PC-9 (cell line): ENCODE data around the gene R3HDM1. TPM values are rescaled to one million over a fixed set of nuclear protein-coding genes. Genes with fewer than 3 reads are reported as not detected.

Experiments
- BruUV-seq: library from RNA; stranded (reverse); fragments of 400-500 nt; replicated peaks from 2 replicates; lab custom pipeline; 2021; lab: Mats Ljungman, UMichigan
- CTCF ChIA-PET: fragments of 300-600 bp; sonication (Branson Sonifier 250); formaldehyde crosslinking; loops from one replicate; lab custom pipeline; 2022; ENCODE audit warnings: antibody characterized with exemption; lab: Charles Lee
- POLR2A ChIA-PET: fragments of 300-600 bp; sonication (Branson Sonifier 250); formaldehyde crosslinking; loops from one replicate; lab custom pipeline; 2022; ENCODE audit warnings: antibody characterized with exemption; ENCODE audit not compliant: unreplicated experiment; lab: Charles Lee
- DNase-seq, 2 experiments: peaks; one replicate each; pipeline versions ENCODE4 v3.0.0 to v3.0.0-alpha.2; 2015 to 2022; ENCODE audit warnings: mixed read lengths in 1 of 2
- H2AFZ ChIP-seq: fragments of 200-600 bp; sonication (generic); 2 replicates; pipeline ENCODE4 v1.8.1; 2017; ENCODE audit warnings: antibody characterized with exemption
- H3F3A ChIP-seq: fragments of 200-600 bp; sonication (generic); 2 replicates; pipeline ENCODE4 v1.8.1; 2017; ENCODE audit warnings: antibody characterized with exemption, mild to moderate bottlenecking, low read depth; ENCODE audit not compliant: insufficient read depth
- H3K27ac ChIP-seq: fragments of 200-600 bp; sonication (generic); 2 replicates; pipeline ENCODE4 v1.6.1; 2016; ENCODE audit warnings: mixed run types
- H3K27me3 ChIP-seq: fragments of 200-600 bp; sonication (generic); 2 replicates; pipeline ENCODE4 v1.6.1; 2016; ENCODE audit warnings: low read depth, mixed run types; ENCODE audit not compliant: insufficient read depth
- H3K36me3 ChIP-seq: fragments of 200-600 bp; sonication (generic); 2 replicates; pipeline ENCODE4 v1.6.1; 2016; ENCODE audit warnings: low read depth, mixed run types
- H3K4me1 ChIP-seq: fragments of 200-600 bp; sonication (generic); replicated peaks from 2 replicates; pipeline ENCODE4 v1.6.1; 2016; ENCODE audit warnings: mixed run types; ENCODE audit not compliant: insufficient read depth
- H3K4me2 ChIP-seq: fragments of 200-600 bp; sonication (generic); 2 replicates; pipeline ENCODE4 v1.6.1; 2017; ENCODE audit warnings: mixed run types
- H3K4me3 ChIP-seq: fragments of 200-600 bp; sonication (generic); 2 replicates; pipeline ENCODE4 v1.6.1; 2016; ENCODE audit warnings: mixed run types
- H3K79me2 ChIP-seq: fragments of 200-600 bp; sonication (generic); 2 replicates; pipeline ENCODE4 v1.6.1; 2017; ENCODE audit warnings: low read depth, mixed run types
- H3K9me2 ChIP-seq: fragments of 200-600 bp; sonication (generic); 2 replicates; pipeline ENCODE4 v1.8.1; 2017; ENCODE audit warnings: mild to moderate bottlenecking; ENCODE audit not compliant: insufficient read depth
- H3K9me3 ChIP-seq: fragments of 200-600 bp; sonication (generic); 2 replicates; pipeline ENCODE4 v1.8.1; 2016; ENCODE audit warnings: low read depth; ENCODE audit not compliant: insufficient read depth
- H4K20me1 ChIP-seq: fragments of 200-600 bp; sonication (generic); 2 replicates; pipeline ENCODE4 v1.8.1; 2017; ENCODE audit not compliant: insufficient read depth
- CTCF ChIP-seq: fragments of 200-600 bp; sonication (generic); conservative IDR thresholded peaks from 2 replicates; pipeline ENCODE4 v1.6.1; 2017; ENCODE audit warnings: mixed run types, antibody characterized with exemption, mild to moderate bottlenecking, moderate library complexity
- EZH2 ChIP-seq: fragments of 200-600 bp; sonication (generic); IDR thresholded peaks from 2 replicates; pipeline ENCODE4 v1.8.0; 2017; ENCODE audit warnings: antibody characterized with exemption, low read depth
- intact Hi-C: fragments of 100-400 bp; cut with micrococcal nuclease; formaldehyde crosslinking; loops from one replicate; pipeline ENCODE4 v1.10.0; 2022; ENCODE audit not compliant: unreplicated experiment
- total RNA-seq: library from RNA; stranded (reverse); gene quantifications from 2 replicates; pipeline ENCODE4 v1.2.3, GENCODE V29; 2021

The R3HDM1 gene
- total RNA-seq, 1 experiment from 2014 or later: 36.7 TPM

GRCh38 chr2:135551356-135551755 lies 20.1 kb downstream of the R3HDM1 start:
- H3K4me1 ChIP-seq: no peaks in the 10 kb centered on the region
- intact Hi-C loops: no loop called here
- no peak overlapping the region for H3K27ac ChIP-seq
- peaks cover 2% of the 10 kb centered on the region; the same call in 1 of the 2 replicates for H4K20me1 ChIP-seq
- TF ChIP-seq EZH2 (no peak), CTCF (no peak)
- BruUV-seq: no TSS peak
- no peak overlapping the region for H3K4me3 ChIP-seq
- H3K36me3 ChIP-seq: no peaks in the 10 kb centered on the region
- H3K27me3 ChIP-seq: no peaks in the 10 kb centered on the region
- H3F3A ChIP-seq: no peaks in the 10 kb centered on the region
- no peaks in the 10 kb centered on the region for H3K9me2 ChIP-seq
- H3K9me3 ChIP-seq: no peaks in the 10 kb centered on the region
- POLR2A ChIA-PET: no interaction called here
- peaks cover 28% of the 10 kb centered on the region for H3K79me2 ChIP-seq
- H2AFZ ChIP-seq: no peak overlapping the region
- H3K4me2 ChIP-seq: no peak overlapping the region
- DNase-seq: no peak
- CTCF ChIA-PET: no interaction called here

GRCh38 chr2:135552887-135553286 lies 21.6 kb downstream of the R3HDM1 start:
- no peaks in the 10 kb centered on the region for H3K9me2 ChIP-seq
- H3K79me2 ChIP-seq: peaks cover 28% of the 10 kb centered on the region
- H3K27ac ChIP-seq: no peak overlapping the region
- intact Hi-C loops: no loop called here
- H3F3A ChIP-seq: no peaks in the 10 kb centered on the region
- no peak overlapping the region for H3K4me3 ChIP-seq
- H3K9me3 ChIP-seq: no peaks in the 10 kb centered on the region
- no peak for TF ChIP-seq CTCF
- no peak for TF ChIP-seq EZH2
- no peaks in the 10 kb centered on the region for H3K36me3 ChIP-seq
- no peaks in the 10 kb centered on the region for H3K27me3 ChIP-seq
- no peak for DNase-seq
- BruUV-seq: no TSS peak
- POLR2A ChIA-PET: no interaction called here
- no peak overlapping the region for H2AFZ ChIP-seq
- no peaks in the 10 kb centered on the region for H3K4me1 ChIP-seq
- no peak overlapping the region for H3K4me2 ChIP-seq
- CTCF ChIA-PET: no interaction called here
- peaks cover 2% of the 10 kb centered on the region; the same call in 1 of the 2 replicates for H4K20me1 ChIP-seq

- Histone ChIP-seq H3K79me2 (peaks cover 28% of the 10 kb centered on the region), H3F3A (no peaks in the 10 kb centered on the region), H3K36me3 (no peaks in the 10 kb centered on the region), H3K9me3 (no peaks in the 10 kb centered on the region), H3K4me2 (no peak overlapping the region), H2AFZ (no peak overlapping the region), H3K27me3 (no peaks in the 10 kb centered on the region), H3K4me1 (no peaks in the 10 kb centered on the region), H3K4me3 (no peak overlapping the region), H3K27ac (no peak overlapping the region), H3K9me2 (no peaks in the 10 kb centered on the region), H4K20me1 (0 out of 2 replicates have a peak, but pooled peaks cover 2% of the 10 kb centered on the region)
- BruUV-seq: no TSS peak
- ChIA-PET POLR2A (no interaction called here), CTCF (no interaction called here)
- TF ChIP-seq EZH2: no peak
- no peak for TF ChIP-seq CTCF
- DNase-seq: no peak
- intact Hi-C loops: no loop called here
Measured at GRCh38 chr2:135555311-135555710, 24.0 kb downstream of the R3HDM1 start.
